Coronary artery (tissue), 2 donors: Measurements from ENCODE around the gene SEC24B.

Experiments used
- DNase-seq: peaks from one replicate; pipeline ENCODE4 v3.0.0-alpha.2; 2017; ENCODE audit warnings: low spot score
- H3K27ac ChIP-seq, 2 donors: fragments of 200-600 bp; sonication (generic); one replicate each; pipeline ENCODE4 v1.5.1; 2016 to 2019
- H3K4me3 ChIP-seq: fragments of 200-600 bp; sonication (generic); 2 replicates; pipeline ENCODE4 v1.5.1; 2016; ENCODE audit warnings: mild to moderate bottlenecking, moderate library complexity
- CTCF ChIP-seq: fragments of 200-600 bp; sonication (generic); IDR thresholded peaks from one replicate; pipeline ENCODE4 v1.5.1; 2019; ENCODE audit warnings: antibody characterized with exemption

SEC24B gene

GRCh38 chr4:109412776-109413175, 20.8 kb upstream of the SEC24B start:
- no peak for DNase-seq
- Histone ChIP-seq H3K27ac (no peak overlapping the region), H3K4me3 (no peak overlapping the region)
- TF ChIP-seq CTCF = no peak

GRCh38 chr4:109414938-109415337, 18.7 kb upstream of the SEC24B start:
- no peak for DNase-seq
- TF ChIP-seq CTCF = no peak
- H3K4me3 ChIP-seq = no peak overlapping the region
- H3K27ac ChIP-seq = no peak overlapping the region

GRCh38 chr4:109418588-109418987, 15.0 kb upstream of the SEC24B start:
- no peak for TF ChIP-seq CTCF
- DNase-seq = no peak
- H3K4me3 ChIP-seq = no peak overlapping the region
- no peak overlapping the region for H3K27ac ChIP-seq

GRCh38 chr4:109419679-109420078, 13.9 kb upstream of the SEC24B start:
- Histone ChIP-seq H3K27ac (no peak overlapping the region), H3K4me3 (no peak overlapping the region)
- no peak for DNase-seq
- TF ChIP-seq CTCF = no peak

- no peak for TF ChIP-seq CTCF
- no peak for DNase-seq
- H3K4me3 ChIP-seq = no peak overlapping the region
These were observed 9.3 kb upstream of the SEC24B start for GRCh38 chr4:109424093-109424841.

GRCh38 chr4:109425405-109425804, 8.2 kb upstream of the SEC24B start:
- Histone ChIP-seq H3K27ac (no peak overlapping the region), H3K4me3 (no peak overlapping the region)
- TF ChIP-seq CTCF = no peak
- DNase-seq = no peak

More at GRCh38 chr4:109424093-109424841, 9.3 kb upstream of the SEC24B start:
- H3K27ac ChIP-seq = no peak overlapping the region

GRCh38 chr4:109429545-109429944, 4.1 kb upstream of the SEC24B start:
- no peak for DNase-seq
- no peak for TF ChIP-seq CTCF

More at GRCh38 chr4:109429545-109429944, 4.1 kb upstream of the SEC24B start:
- H3K4me3 ChIP-seq = no peak overlapping the region
- H3K27ac ChIP-seq = no peak overlapping the region
